ENCODE measurements around the gene LAIR2. TPM values are rescaled to one million over a fixed set of nuclear protein-coding genes. Genes with fewer than 3 reads are reported as not detected.

Gene LAIR2
- total RNA-seq, 1 donor from 2014 or later, result not detected

DNA sequence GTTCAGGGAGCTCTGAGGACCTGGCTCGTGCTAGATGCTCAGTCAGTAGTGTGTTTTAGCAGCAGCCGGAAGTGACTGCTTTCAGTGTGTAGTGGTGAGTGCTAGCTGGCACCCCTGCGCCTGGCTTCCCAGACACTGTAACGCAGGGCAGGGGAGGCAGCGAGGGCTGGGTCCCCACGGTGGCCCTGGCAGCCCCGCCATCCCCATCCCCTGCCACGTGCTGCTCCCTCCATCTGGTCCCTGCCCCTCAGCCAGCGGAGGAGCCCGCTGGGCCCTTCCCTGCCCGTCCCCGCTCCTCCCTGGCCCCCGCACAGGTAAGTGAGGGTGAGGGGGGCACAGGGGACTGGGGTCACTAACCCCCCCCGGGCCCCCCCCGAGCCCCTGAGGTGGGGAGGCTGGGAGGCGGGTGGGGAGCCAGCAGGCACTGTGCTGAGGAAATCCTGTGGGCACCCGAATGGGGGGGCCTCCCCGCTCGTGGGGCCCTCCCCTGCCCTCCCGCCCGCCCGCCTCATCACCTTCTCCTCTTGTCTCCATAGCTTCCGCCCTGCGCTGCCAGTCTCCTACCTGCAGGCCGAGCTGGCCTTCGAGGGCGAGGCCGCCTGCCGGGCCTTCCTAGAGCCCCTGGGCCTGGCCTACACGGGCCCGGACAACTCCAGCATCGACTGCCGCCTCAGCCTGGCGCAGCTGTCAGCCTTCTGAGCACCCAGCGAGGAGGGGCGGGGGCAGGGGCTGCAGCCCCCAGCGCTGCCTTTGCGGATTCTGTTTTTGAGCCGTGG, 42.2 kb upstream of the LAIR2 start:
- no peaks in the 10 kb centered on the region for H3K9me3 Mint-ChIP-seq (ENCODE audit: low read depth)
- H3K4me3 Mint-ChIP-seq (ENCODE audit: unreplicated experiment), result no peak overlapping the region
- H3K36me3 Mint-ChIP-seq (ENCODE audit: low read depth), result peaks cover 29% of the 10 kb centered on the region

DNA sequence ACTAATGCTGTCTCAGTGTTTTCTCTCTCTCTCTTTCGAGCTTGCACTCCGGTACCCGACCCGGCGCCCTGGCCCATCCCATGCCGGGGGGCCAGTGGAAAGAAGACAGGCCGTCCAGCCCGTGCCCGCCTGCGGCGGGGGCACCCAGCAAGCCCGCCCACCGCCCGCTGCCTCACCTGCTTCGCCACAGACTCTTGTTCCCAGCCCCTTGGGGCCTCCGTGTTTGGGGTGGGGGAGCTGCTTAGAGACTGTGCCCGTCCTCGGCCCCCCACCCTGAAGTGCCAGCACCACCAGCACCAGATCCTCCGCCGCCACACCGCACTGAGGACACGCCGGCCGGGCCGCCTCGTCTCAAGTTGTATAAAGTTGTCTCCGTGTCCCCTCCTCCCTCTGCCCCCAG, 41.4 kb upstream of the LAIR2 start:
- peaks cover 30% of the 10 kb centered on the region for H3K36me3 Mint-ChIP-seq (ENCODE audit: low read depth)
- H3K27me3 Mint-ChIP-seq (ENCODE audit: low read depth), result no peaks in the 10 kb centered on the region
- peaks cover 46% of the 10 kb centered on the region for H3K4me1 Mint-ChIP-seq (ENCODE audit: low read depth)
- DNase-seq (ENCODE audit: low spot score), result peak; percentile 94
- peak overlapping the region; percentile 83 for H3K27ac Mint-ChIP-seq (ENCODE audit: unreplicated experiment)
- H3K9me3 Mint-ChIP-seq (ENCODE audit: low read depth), result no peaks in the 10 kb centered on the region
- TF ChIP-seq, protein P1, sequence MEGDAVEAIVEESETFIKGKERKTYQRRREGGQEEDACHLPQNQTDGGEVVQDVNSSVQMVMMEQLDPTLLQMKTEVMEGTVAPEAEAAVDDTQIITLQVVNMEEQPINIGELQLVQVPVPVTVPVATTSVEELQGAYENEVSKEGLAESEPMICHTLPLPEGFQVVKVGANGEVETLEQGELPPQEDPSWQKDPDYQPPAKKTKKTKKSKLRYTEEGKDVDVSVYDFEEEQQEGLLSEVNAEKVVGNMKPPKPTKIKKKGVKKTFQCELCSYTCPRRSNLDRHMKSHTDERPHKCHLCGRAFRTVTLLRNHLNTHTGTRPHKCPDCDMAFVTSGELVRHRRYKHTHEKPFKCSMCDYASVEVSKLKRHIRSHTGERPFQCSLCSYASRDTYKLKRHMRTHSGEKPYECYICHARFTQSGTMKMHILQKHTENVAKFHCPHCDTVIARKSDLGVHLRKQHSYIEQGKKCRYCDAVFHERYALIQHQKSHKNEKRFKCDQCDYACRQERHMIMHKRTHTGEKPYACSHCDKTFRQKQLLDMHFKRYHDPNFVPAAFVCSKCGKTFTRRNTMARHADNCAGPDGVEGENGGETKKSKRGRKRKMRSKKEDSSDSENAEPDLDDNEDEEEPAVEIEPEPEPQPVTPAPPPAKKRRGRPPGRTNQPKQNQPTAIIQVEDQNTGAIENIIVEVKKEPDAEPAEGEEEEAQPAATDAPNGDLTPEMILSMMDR (IDR thresholded peaks at IDR 0.05), result no peak
- peak overlapping the region; percentile 72 for H3K4me3 Mint-ChIP-seq (ENCODE audit: unreplicated experiment)

More for the DNA sequence above, 42.2 kb upstream of the LAIR2 start:
- H3K27me3 Mint-ChIP-seq (ENCODE audit: low read depth), result no peaks in the 10 kb centered on the region
- H3K27ac Mint-ChIP-seq (ENCODE audit: unreplicated experiment), result peak overlapping the region; percentile 83
- peak; percentile 78 for DNase-seq (ENCODE audit: low spot score)
- peaks cover 46% of the 10 kb centered on the region for H3K4me1 Mint-ChIP-seq (ENCODE audit: low read depth)
- TF ChIP-seq, protein P1 (IDR thresholded peaks at IDR 0.05), result no peak

DNA sequence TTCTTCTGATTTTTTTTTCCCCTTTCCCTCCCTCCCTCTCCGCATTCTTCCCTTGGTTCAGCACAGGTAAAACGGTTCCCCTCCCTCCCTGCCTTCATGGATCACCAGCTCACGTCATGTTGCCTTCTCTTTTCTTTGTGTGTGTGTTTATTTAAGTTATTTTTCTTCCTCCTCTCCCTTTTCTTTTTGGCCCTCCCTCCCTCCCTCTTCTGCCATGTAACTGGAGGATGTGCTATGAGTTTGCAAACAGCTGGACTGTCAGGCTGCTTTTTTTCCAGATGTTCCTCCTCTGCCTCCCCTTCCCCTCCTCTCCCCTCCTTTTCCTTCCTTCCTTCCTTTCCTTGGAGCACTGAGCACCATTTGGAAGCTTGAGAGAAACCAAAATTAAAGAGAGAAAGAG, 41.0 kb upstream of the LAIR2 start:
- DNase-seq (ENCODE audit: low spot score), result no peak
- Mint-ChIP-seq H3K4me3 (ENCODE audit: unreplicated experiment) (peak overlapping the region; percentile 72), H3K27me3 (ENCODE audit: low read depth) (no peaks in the 10 kb centered on the region), H3K27ac (ENCODE audit: unreplicated experiment) (peak overlapping the region; percentile 83), H3K4me1 (ENCODE audit: low read depth) (peaks cover 46% of the 10 kb centered on the region), H3K36me3 (ENCODE audit: low read depth) (peaks cover 29% of the 10 kb centered on the region), H3K9me3 (ENCODE audit: low read depth) (no peaks in the 10 kb centered on the region)
- TF ChIP-seq, protein P1 (IDR thresholded peaks at IDR 0.05), result no peak

DNA sequence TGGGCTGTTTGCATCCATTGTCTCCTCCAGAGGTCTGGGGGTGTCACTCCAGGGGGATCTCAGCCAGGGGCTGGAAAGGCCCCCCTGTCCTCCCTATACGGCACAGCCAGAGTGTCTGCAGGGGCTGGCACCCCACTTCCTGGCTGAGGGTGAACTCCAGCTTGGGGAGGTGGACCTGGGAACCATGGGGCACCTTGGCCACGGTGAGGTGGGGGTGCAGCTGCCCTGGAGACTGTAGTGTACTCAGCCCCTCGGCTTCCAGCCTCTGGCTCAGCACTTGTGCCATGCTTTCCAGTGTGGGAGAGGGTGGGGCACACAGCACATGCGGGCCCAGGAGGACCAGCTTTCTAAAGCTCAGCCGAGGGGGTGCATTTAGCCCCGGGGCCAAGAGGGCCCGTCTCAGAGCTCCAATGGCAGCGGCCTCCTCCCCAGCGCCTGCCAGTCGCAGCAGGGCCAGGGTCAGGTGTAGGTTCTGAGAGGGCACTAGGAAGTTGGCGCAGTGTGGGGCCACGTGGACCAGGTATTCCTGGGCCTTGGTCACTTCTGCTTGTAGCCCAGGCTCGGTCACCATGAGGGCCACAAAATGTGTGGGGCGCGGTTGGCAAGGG, 40.5 kb upstream of the LAIR2 start:
- no peaks in the 10 kb centered on the region for H3K9me3 Mint-ChIP-seq (ENCODE audit: low read depth)
- H3K4me3 Mint-ChIP-seq (ENCODE audit: unreplicated experiment), result peak overlapping the region; percentile 72
- peak overlapping the region; percentile 83 for H3K27ac Mint-ChIP-seq (ENCODE audit: unreplicated experiment)
- peaks cover 46% of the 10 kb centered on the region for H3K4me1 Mint-ChIP-seq (ENCODE audit: low read depth)
- H3K27me3 Mint-ChIP-seq (ENCODE audit: low read depth), result no peaks in the 10 kb centered on the region
- TF ChIP-seq, protein P1 (IDR thresholded peaks at IDR 0.05), result no peak
- H3K36me3 Mint-ChIP-seq (ENCODE audit: low read depth), result peaks cover 29% of the 10 kb centered on the region
- peak; percentile 93 for DNase-seq (ENCODE audit: low spot score)

DNA sequence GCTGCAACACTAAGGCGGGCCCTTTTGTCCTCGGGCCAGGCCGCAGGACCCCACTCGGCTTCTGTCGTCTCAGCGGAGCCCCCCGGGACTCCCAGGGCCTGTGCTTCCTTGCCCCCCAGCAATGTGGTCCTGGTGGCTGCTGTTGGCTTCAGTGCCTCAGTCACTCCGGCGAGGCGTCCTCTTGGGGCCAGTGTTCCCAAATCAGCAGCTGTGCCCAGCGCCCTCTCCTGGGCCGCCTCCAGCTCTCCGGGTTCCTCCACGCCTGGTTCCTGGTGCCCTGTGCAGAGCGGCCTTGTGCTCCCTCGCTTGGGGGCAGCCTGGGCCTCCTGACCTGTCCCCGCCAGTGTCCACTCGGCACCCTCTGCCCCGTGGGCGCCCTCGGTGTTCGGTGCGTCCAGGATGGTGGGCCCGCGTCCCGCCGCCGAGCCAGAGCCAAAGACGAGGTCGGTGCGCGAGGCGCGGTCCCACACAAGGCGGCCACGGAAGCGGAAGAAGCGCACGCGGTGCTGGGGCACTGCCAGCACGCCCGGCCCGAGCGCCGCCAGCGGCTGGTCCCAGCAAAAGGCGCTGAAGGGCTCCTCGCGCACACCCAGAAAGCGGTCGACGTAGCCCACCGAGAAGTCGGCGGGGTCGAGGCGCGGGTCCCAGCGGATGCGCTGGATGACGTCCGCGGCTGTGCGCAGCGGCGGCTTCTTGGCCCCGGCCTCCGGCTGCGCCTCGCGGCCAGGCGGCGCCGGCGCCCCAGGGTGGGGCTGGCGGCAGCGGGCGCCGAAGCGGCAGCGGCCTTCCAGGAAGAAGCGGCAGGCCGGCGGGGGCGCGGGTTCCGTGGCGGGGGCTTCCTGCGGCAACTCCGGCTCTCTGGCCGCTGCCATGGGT, 39.7 kb upstream of the LAIR2 start:
- Mint-ChIP-seq H3K27me3 (ENCODE audit: low read depth) (no peaks in the 10 kb centered on the region), H3K9me3 (ENCODE audit: low read depth) (no peaks in the 10 kb centered on the region), H3K4me3 (ENCODE audit: unreplicated experiment) (peak overlapping the region; percentile 88), H3K27ac (ENCODE audit: unreplicated experiment) (peak overlapping the region; percentile 99), H3K4me1 (ENCODE audit: low read depth) (peaks cover 46% of the 10 kb centered on the region), H3K36me3 (ENCODE audit: low read depth) (peaks cover 26% of the 10 kb centered on the region)
- no peak for DNase-seq (ENCODE audit: low spot score)
- TF ChIP-seq, protein P1 (IDR thresholded peaks at IDR 0.05), result peak; percentile 70

Measured in chondrocyte (in vitro differentiated cells).